Measurements from ENCODE around the gene LKAAEAR1. TPM values are rescaled to one million over a fixed set of nuclear protein-coding genes. Genes with fewer than 3 reads are reported as not detected.
A peak's percentile ranks its signal among the peaks of the same experiment; 100 is the strongest.

Gene LKAAEAR1
- total RNA-seq, 2 donors from 2014 or later: not detected

DNA sequence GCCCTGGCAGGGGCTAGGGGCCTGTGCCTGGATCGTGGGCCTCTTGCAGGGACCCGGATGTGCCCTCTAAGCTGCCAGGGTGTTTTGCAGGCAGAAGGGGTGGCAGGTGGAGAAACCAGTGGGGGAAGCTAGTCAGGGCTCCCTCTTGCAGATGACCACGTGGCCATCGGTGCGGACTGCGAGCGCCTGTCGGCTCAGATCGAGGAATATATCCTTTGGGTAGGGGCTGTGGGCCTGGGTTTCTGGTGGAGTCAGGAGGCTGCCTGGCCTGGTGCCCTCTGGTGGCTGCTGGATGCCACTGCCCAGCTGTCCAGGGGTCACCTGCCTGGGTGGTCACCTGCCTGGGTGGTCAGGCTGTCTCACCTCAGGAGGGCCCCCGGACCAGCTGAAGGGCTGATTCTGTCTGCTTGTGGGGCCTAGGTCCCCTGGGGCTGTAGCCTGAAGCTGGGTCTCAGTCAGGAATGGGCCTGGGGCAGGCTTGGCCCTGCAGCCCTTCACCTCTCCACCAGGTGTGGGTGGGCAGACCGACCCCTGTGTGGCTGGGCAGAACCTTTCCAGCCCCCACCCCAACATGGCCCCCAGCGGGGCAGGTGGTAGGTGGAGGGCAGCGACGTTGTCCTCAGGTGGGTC is 14.5 kb downstream of the LKAAEAR1 start:
- H3K4me1 ChIP-seq: no peaks in the 10 kb centered on the region
- intact Hi-C loops (cut with DNase I): no loop called here
- no peaks in the 10 kb centered on the region for H3K27me3 ChIP-seq
- DNase-seq: no peak
- H3K4me3 ChIP-seq: no peak overlapping the region
- H3K9ac ChIP-seq (ENCODE audit: low read depth in 2 of 2, low read length in 2 of 2): no peak overlapping the region
- no peaks in the 10 kb centered on the region for H3K36me3 ChIP-seq
- no peaks in the 10 kb centered on the region for H3K9me3 ChIP-seq
- TF ChIP-seq, protein P1, sequence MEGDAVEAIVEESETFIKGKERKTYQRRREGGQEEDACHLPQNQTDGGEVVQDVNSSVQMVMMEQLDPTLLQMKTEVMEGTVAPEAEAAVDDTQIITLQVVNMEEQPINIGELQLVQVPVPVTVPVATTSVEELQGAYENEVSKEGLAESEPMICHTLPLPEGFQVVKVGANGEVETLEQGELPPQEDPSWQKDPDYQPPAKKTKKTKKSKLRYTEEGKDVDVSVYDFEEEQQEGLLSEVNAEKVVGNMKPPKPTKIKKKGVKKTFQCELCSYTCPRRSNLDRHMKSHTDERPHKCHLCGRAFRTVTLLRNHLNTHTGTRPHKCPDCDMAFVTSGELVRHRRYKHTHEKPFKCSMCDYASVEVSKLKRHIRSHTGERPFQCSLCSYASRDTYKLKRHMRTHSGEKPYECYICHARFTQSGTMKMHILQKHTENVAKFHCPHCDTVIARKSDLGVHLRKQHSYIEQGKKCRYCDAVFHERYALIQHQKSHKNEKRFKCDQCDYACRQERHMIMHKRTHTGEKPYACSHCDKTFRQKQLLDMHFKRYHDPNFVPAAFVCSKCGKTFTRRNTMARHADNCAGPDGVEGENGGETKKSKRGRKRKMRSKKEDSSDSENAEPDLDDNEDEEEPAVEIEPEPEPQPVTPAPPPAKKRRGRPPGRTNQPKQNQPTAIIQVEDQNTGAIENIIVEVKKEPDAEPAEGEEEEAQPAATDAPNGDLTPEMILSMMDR (IDR thresholded peaks at IDR 0.05): peak; percentile 66
- H3K27ac ChIP-seq: no peak overlapping the region

DNA sequence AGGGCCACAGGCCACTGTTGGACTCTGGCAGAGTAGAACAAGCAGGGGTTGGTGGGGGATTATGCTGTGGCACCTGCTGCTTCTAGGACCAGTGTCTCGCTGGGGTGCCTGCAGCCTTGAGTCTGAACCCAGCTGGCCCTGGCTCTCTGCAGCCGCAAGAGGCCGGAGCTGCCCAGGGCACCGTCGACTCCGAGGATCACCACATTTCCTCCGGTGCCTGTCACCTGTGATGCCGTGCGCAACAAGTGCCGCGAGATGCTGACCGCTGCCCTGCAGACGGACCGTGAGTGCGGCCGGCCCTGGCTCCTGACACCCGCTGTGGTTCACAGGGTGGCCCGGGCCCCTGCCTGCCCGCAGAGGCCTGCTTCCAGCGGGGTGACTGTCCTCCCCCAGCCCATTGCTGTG is 15.0 kb downstream of the LKAAEAR1 start:
- DNase-seq: no peak
- Histone ChIP-seq H3K27ac (no peak overlapping the region), H3K9me3 (no peaks in the 10 kb centered on the region), H3K27me3 (no peaks in the 10 kb centered on the region), H3K36me3 (no peaks in the 10 kb centered on the region), H3K4me1 (no peaks in the 10 kb centered on the region), H3K9ac (ENCODE audit: low read depth in 2 of 2, low read length in 2 of 2) (no peak overlapping the region), H3K4me3 (no peak overlapping the region)
- intact Hi-C loops (cut with DNase I): no loop called here
- TF ChIP-seq, protein P1 (IDR thresholded peaks at IDR 0.05): no peak

DNA sequence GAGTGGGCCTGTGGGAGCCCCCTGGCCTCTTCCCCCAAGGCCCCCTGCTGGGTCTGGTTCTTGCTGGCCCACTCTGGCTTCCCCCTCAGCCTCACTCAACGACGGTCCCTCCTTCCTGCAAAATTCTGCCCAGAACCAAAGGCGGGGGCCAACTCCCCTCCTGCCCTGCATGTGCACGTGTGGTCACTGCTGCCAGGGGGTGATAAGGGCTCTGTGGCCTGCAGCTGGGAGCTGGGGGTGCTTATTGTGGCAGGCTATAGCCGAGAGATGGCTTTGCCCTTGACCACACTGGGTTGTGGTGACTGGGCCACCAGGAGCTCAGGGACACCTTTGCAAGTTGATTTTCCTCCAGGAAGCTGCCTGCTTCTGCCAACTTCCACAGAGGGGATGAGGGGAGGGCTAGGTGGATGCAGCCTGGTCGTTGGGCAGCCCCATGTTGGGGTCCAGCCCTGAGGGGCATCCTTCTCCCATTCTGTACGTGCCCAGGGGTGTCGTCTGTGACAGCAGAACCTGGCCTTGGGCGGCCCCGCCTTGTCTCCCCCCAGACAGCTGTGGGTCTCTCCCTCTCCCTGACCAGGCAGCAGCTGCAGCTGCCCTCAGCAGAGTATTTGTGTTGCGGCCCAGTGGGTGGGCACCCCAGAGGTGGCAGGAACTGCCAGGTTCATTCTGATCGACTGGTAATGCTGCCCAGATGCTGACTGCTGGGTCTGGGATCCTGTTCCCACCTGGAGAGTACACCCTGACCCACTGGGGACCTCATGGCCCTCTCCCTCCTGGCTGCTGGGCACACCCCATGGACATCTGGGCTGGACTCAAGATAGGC is 15.6 kb downstream of the LKAAEAR1 start:
- H3K4me1 ChIP-seq: no peaks in the 10 kb centered on the region

DNA sequence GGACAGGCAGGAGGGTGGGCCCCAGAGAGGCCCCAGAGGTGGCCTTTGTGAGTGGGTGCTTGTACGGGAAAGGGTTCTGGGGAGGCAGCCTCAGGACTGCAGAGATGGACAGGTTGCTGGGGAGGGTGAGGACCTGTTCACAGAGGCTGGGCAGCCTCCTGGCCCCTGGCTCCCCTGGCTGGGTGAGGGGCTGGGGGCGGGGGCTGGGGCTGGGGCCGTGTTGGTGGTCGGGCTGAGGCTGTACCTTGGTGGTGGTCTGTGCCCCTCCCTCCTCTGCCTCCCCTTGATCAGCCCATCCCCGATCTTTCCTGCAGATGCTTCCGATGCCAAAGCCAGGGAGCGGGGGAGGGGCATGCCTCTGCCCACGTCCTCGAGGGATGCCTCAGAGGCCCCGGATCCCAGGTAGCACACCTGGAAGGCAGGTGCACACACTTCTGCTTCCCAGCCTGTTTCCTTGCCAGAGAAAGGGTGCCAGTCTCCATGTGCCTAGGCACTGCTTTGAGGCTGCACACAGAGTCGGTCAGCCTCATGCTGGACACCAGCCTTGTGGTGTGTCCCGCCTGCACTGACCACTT is 16.4 kb downstream of the LKAAEAR1 start:
- no peaks in the 10 kb centered on the region for H3K9me3 ChIP-seq
- no peak overlapping the region for H3K4me3 ChIP-seq
- H3K9ac ChIP-seq (ENCODE audit: low read depth in 2 of 2, low read length in 2 of 2): no peak overlapping the region
- no peak for DNase-seq
- intact Hi-C loops (cut with DNase I): no loop called here
- H3K4me1 ChIP-seq: no peaks in the 10 kb centered on the region
- TF ChIP-seq, protein P1 (IDR thresholded peaks at IDR 0.05): no peak
- H3K27ac ChIP-seq: no peak overlapping the region
- no peaks in the 10 kb centered on the region for H3K36me3 ChIP-seq
- no peaks in the 10 kb centered on the region for H3K27me3 ChIP-seq

More for the DNA sequence above, 15.6 kb downstream of the LKAAEAR1 start:
- no peak for DNase-seq
- intact Hi-C loops (cut with DNase I): no loop called here
- H3K9me3 ChIP-seq: no peaks in the 10 kb centered on the region
- no peak overlapping the region for H3K27ac ChIP-seq
- no peaks in the 10 kb centered on the region for H3K27me3 ChIP-seq
- TF ChIP-seq, protein P1 (IDR thresholded peaks at IDR 0.05): no peak
- H3K36me3 ChIP-seq: no peaks in the 10 kb centered on the region
- no peak overlapping the region for H3K4me3 ChIP-seq
- no peak overlapping the region for H3K9ac ChIP-seq (ENCODE audit: low read depth in 2 of 2, low read length in 2 of 2)

DNA sequence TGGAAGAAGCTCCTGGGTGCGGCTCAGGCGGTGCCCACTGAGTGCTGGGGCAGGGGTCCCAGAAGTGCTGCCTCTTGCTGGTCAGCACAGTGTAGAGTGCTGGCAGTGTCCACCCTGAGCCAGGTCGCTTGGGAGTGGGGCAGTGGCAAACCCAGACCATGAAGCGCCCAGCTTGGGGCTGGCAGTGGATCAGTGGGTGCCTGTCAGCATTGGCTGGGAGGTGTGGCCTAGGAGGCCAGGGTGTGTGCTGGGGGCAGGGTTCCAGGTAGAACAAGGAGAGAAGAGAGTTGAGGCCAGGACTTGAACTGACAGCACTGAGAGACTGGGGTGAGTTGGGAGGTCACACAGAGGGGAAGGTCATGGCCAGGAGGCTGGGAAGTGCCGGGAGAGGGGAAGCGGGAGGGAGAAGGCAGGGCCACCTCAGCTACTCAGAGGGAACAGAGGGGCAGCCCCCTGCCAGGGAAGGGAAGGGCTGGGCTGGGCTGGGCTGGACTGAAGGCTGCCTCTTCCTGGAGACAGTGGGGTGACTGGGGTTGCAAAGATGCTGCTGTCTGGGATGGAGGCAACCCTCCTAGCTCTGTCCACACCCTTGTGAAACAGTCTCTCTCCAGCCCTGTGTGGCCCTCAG is 17.1 kb downstream of the LKAAEAR1 start:
- intact Hi-C loops (cut with DNase I): no loop called here
- H3K27ac ChIP-seq: no peak overlapping the region
- no peaks in the 10 kb centered on the region for H3K9me3 ChIP-seq
- H3K9ac ChIP-seq (ENCODE audit: low read depth in 2 of 2, low read length in 2 of 2): no peak overlapping the region
- no peaks in the 10 kb centered on the region for H3K36me3 ChIP-seq
- peaks cover 5% of the 10 kb centered on the region for H3K4me1 ChIP-seq
- TF ChIP-seq, protein P1 (IDR thresholded peaks at IDR 0.05): no peak
- DNase-seq: no peak
- no peak overlapping the region for H3K4me3 ChIP-seq
- no peaks in the 10 kb centered on the region for H3K27me3 ChIP-seq

Measured in colonic mucosa (tissue), 4 donors.